GM18907 (cell line): ENCODE measurements around the gene DDX54.

Source experiments
- ATAC-seq: cut with Tn5 transposase; IDR thresholded peaks from one replicate; pipeline ENCODE4 v1.9.1; 2021; ENCODE audit warnings: mild to moderate bottlenecking, moderate library complexity; ENCODE audit not compliant: unreplicated experiment

Gene DDX54

GRCh38 chr12:113191227-113191626, 5.9 kb upstream of the DDX54 start:
- ATAC-seq = no peak

GRCh38 chr12:113190761-113191160, 5.5 kb upstream of the DDX54 start:
- no peak for ATAC-seq

DNA sequence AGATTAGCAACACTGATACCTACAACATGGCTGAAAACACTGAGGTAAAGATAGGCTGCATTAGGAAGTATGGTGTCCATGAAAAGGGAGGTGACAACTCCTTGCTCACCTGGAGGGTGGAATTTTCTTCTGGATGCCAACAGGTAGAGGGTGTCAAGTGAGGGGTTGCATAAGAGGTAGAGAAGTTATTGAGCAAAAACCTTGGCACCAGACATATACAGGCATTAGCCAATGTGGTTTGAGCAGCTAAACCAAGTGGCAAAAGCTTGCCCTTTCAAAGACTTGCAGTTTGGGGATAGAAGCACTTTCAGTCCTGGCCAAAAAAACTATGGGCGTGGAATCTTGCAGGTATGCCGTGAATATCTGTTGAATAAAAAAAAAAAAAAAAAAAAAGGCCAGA, 4.1 kb upstream of the DDX54 start:
- ATAC-seq = no peak

GRCh38 chr12:113186666-113187325, 1.5 kb upstream of the DDX54 start:
- no peak for ATAC-seq

GRCh38 chr12:113186033-113186365, 721 bp upstream of the DDX54 start:
- no peak for ATAC-seq

DNA sequence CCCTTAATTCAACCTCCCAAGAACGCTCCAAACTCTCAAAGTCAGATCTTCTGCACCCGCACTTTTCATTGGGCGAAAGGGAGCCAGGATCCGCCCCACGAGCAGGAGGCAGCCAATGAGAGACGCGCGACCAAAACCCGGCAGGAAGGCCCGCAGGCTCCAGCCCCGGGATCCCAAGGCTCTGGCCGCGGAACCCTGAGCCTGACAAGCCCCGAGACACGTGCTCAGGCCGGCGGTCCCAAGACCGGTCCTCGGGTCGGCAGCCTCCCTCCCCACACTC, 438 bp downstream of the DDX54 start:
- peak; percentile 83 for ATAC-seq

DNA sequence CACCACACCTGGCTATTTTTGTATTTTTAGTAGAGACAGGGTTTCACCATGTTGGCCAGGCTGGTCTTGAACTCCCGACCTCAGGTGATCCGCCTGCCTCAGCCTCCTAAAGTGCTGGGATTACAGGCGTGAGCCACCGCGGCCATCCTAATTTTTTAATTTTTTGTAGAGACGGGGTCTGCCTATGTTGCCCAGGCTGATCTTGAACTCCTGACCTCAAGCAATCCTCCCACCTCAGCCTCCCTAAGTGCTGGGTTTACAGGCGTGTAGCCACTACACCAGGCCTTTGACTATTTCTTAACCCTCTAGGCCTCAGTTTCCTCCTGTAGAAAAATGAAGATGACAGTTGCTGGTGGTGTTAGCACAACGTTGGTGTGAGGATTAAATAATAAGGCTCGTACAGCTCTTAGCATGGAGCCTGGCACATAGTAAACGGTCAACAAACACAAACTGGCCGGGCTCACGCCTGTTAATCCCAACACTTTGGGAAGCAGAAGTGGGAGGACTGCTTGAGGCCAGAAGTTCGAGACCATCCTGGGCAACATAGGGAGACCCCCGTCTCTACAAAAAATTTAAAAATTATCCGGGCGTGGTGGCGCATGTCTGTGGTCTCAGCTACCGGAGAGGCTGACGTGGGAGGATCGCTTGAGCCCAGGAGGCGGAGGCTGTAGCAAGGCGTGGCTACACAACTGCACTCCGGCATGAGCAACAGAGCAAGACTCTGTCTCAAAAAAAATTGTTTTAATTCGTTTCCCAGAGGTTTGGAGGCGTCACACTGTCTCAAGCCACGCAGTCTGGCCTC, 979 bp downstream of the DDX54 start:
- ATAC-seq = peak; percentile 52

GRCh38 chr12:113183030-113183589, 2.2 kb downstream of the DDX54 start:
- ATAC-seq = no peak

GRCh38 chr12:113181975-113182374, 3.3 kb downstream of the DDX54 start:
- ATAC-seq = no peak

GRCh38 chr12:113180333-113180732, 4.9 kb downstream of the DDX54 start:
- ATAC-seq = no peak

DNA sequence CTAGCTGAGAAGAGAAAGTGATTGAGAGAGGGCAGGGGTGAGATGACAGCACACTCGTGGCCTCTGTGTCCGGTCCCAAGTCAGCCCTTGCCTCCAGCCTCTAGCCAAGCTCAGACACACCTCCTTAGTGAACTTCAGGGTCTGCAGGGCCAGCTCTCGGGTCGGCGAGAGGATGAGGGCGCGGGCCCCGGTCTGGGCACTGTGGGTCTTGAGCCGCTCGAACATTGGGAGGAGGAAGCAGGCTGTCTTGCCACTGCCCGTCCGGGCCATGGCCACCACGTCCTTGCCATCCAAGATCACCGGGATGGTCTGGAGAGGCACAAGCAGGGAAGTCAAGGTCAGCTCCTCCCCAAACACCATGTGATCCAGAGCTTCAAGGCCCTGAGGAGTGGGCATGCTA, 6.3 kb downstream of the DDX54 start:
- no peak for ATAC-seq

- ATAC-seq = peak; percentile 45
Measured at GRCh38 chr12:113174461-113175384, 10.6 kb downstream of the DDX54 start.

DNA sequence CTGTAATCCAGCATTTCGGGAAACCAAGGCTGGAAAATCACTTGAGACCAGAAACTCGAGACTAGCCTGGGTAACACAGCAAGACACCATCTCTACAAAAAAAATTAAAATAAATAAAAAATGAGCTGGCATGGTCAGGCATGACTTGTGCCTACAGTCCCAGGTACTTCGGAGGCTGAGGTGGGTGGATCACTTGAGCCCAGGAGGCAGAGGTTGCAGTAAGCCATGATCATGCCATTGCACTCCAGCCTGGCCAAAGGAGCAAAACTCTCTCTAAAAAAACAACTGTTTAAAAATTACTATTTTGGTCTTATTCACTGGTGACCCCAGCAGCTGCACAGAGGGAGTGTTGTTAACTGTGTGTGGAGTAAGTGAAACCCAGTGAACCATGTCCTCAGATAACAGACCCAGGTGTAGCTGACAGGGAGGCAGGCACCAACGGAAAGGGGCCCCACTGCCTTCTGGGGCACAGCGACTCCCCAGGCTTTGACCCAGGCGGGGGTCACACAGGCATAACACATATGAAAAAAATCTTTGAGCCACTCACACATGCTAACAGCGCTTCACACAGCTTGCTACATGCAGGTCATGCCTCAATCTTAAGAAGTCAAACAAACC, 12.1 kb downstream of the DDX54 start:
- peak; percentile 69 for ATAC-seq

DNA sequence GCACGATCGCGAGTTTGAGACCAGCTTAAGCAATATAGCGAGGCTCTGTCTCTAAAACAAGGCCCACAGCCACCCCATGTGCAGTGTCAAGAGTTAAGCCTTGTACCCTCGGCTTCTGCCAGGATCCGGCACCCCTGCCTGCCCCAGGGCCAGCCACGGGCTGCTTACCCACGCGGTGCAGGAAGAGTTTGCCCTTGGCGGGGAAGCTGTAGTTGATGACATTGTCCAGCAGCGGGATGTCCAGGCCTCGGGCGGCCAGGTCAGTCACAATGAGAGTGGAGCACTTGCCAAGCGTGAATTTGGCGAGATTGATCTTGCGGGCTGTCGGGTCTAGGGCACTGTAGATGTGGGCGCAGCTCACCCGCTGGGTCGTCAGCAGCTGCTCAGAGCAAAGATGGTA, 13.1 kb downstream of the DDX54 start:
- ATAC-seq = no peak

DNA sequence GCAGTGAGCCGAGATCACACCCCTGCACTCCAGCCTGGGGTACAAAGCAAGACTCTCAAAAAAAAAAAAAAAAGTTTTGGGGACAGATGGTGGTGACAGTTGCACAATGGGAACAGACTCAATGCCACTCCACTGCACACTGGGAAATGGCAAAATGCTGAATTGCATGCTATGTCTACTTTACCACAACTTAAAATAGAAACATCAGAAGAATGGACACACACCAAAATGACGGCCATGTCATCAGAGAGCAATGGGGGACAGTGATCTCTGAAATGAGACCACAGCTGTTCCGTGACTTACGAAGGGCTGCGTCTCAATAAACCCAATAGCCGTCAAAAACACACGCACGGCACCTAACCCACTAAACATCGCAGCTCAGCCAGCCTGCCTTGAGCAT, 13.7 kb downstream of the DDX54 start:
- ATAC-seq = no peak

DNA sequence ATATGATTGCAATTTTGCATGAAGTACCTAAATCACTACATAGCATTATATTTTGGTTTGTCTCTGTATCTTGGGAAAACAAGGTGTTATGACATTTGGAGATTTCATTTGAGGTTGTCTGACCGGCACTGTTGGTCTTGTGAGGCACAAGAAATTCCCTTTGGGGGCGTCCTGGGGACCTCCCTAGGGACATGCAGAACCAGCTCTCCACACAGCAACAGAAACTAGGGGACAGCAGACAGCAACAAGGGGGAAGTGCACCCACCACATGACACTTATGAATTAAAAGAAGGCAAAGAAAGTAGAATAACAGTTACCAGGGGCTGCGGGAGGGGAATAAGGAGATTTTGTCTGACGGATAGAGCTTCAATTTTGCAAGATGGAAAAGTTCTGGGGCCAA, 14.4 kb downstream of the DDX54 start:
- no peak for ATAC-seq

DNA sequence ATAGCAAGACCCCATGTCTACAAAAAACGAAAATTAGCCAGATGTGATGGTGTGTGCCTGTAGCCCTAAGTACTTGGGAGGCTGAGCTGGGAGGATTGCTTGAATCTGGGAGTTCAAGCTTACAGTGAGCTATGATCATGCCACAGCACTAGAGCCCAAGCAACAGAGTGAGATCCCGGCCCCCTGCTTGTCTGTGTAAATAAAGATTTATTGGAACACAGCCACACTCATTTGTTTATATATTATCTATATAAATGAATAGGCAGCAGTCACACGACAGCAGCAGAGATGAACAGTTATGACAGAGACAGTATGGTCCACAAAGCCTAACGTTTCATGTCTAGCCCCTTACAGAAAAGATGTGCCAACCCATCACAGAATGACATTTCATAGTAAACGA, 14.8 kb downstream of the DDX54 start:
- no peak for ATAC-seq

GRCh38 chr12:113169697-113170096, 15.6 kb downstream of the DDX54 start:
- ATAC-seq = no peak

DNA sequence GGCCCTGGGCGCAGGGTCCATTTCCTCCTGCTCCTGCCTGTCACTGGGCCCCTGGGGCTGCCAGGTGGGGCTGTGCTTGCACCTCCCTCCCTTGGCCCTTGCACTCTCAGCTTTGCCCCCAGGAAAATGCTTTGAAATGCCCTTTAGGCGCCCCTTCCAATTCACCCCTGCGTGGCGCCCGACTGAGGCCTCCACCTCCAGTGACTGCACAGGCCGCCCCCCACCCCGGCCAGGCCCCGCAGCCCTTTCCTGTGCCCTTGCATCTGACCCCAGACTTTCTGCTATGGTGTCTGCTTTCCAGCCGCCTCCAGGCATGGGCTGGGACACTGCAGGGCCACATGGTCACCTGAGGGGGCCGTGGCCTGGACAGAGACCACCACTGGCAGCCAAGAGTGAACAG, 17.4 kb downstream of the DDX54 start:
- no peak for ATAC-seq

GRCh38 chr12:113165521-113166450, 19.5 kb downstream of the DDX54 start:
- no peak for ATAC-seq
